ENCODE data around the gene PAH. TPM values are rescaled to one million over a fixed set of nuclear protein-coding genes. Genes with fewer than 3 reads are reported as not detected.

The PAH gene
- total RNA-seq, 1 experiment from 2014 or later = not detected

GRCh38 chr12:102948941-102949352 lies 31.9 kb upstream of the PAH start:
- CTCF ChIA-PET = interaction anchor here (0.5 to 1.0 kb wide), 5 partner anchors 66 to 919 kb away, joined by 3 to 10 read pairs (median 7); no protein-coding TSS in a partner anchor
- BruUV-seq (replicated peaks) = no TSS peak
- POLR2A ChIA-PET (ENCODE audit: low non-redundant PET) = no interaction called here
- no peaks in the 10 kb centered on the region for H3K36me3 ChIP-seq (ENCODE audit: insufficient read depth, low read length, poor library complexity, severe bottlenecking)
- DNase-seq (ENCODE audit: low spot score) = peak; percentile 60
- H3K27me3 ChIP-seq (replicated peaks; ENCODE audit: insufficient read depth, low read depth, low read length, poor library complexity) = peaks cover 77% of the 10 kb centered on the region
- no peak for TF ChIP-seq EZH2 (IDR thresholded peaks at IDR 0.05; ENCODE audit: borderline replicate concordance, low read depth, low read length, poor library complexity, severe bottlenecking)
- TF ChIP-seq, protein P1, sequence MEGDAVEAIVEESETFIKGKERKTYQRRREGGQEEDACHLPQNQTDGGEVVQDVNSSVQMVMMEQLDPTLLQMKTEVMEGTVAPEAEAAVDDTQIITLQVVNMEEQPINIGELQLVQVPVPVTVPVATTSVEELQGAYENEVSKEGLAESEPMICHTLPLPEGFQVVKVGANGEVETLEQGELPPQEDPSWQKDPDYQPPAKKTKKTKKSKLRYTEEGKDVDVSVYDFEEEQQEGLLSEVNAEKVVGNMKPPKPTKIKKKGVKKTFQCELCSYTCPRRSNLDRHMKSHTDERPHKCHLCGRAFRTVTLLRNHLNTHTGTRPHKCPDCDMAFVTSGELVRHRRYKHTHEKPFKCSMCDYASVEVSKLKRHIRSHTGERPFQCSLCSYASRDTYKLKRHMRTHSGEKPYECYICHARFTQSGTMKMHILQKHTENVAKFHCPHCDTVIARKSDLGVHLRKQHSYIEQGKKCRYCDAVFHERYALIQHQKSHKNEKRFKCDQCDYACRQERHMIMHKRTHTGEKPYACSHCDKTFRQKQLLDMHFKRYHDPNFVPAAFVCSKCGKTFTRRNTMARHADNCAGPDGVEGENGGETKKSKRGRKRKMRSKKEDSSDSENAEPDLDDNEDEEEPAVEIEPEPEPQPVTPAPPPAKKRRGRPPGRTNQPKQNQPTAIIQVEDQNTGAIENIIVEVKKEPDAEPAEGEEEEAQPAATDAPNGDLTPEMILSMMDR (conservative IDR thresholded peaks at IDR 0.05; ENCODE audit: low read depth, low read length) = peak; percentile 92
- H3K27ac ChIP-seq (ENCODE audit: low read depth, low read length, poor library complexity, severe bottlenecking) = no peak overlapping the region
- no peaks in the 10 kb centered on the region for H3K4me1 ChIP-seq (ENCODE audit: insufficient read depth, low read length, poor library complexity, severe bottlenecking)
- H3K9me3 ChIP-seq (ENCODE audit: low read depth, low read length, poor library complexity, severe bottlenecking) = no peaks in the 10 kb centered on the region
- H3K4me3 ChIP-seq (ENCODE audit: low read depth, low read length, poor library complexity, severe bottlenecking) = no peak overlapping the region
- intact Hi-C loops (cut with micrococcal nuclease; ENCODE audit: unreplicated experiment) = loop anchor here (1.0 kb wide), 1 partner anchor 599 kb away; no protein-coding TSS in a partner anchor

- Histone ChIP-seq H3K4me1 (ENCODE audit: insufficient read depth, low read length, poor library complexity, severe bottlenecking) (no peaks in the 10 kb centered on the region), H3K27ac (ENCODE audit: low read depth, low read length, poor library complexity, severe bottlenecking) (no peak overlapping the region), H3K9me3 (ENCODE audit: low read depth, low read length, poor library complexity, severe bottlenecking) (no peaks in the 10 kb centered on the region), H3K36me3 (ENCODE audit: insufficient read depth, low read length, poor library complexity, severe bottlenecking) (no peaks in the 10 kb centered on the region), H3K4me3 (ENCODE audit: low read depth, low read length, poor library complexity, severe bottlenecking) (no peak overlapping the region), H3K27me3 (replicated peaks; ENCODE audit: insufficient read depth, low read depth, low read length, poor library complexity) (peaks cover 56% of the 10 kb centered on the region)
- no peak for TF ChIP-seq EZH2 (IDR thresholded peaks at IDR 0.05; ENCODE audit: borderline replicate concordance, low read depth, low read length, poor library complexity, severe bottlenecking)
- TF ChIP-seq, protein P1 (conservative IDR thresholded peaks at IDR 0.05; ENCODE audit: low read depth, low read length) = no peak
- intact Hi-C loops (cut with micrococcal nuclease; ENCODE audit: unreplicated experiment) = no loop called here
- DNase-seq (ENCODE audit: low spot score) = no peak
- ChIA-PET POLR2A (ENCODE audit: low non-redundant PET) (no interaction called here), CTCF (no interaction called here)
- no TSS peak for BruUV-seq (replicated peaks)
Measured at GRCh38 chr12:102946042-102946441, 29.0 kb upstream of the PAH start.

GRCh38 chr12:102939670-102940222 lies 22.7 kb upstream of the PAH start:
- Histone ChIP-seq H3K36me3 (ENCODE audit: insufficient read depth, low read length, poor library complexity, severe bottlenecking) (no peaks in the 10 kb centered on the region), H3K4me3 (ENCODE audit: low read depth, low read length, poor library complexity, severe bottlenecking) (no peak overlapping the region), H3K27me3 (replicated peaks; ENCODE audit: insufficient read depth, low read depth, low read length, poor library complexity) (peaks cover 24% of the 10 kb centered on the region), H3K4me1 (ENCODE audit: insufficient read depth, low read length, poor library complexity, severe bottlenecking) (no peaks in the 10 kb centered on the region), H3K9me3 (ENCODE audit: low read depth, low read length, poor library complexity, severe bottlenecking) (no peaks in the 10 kb centered on the region), H3K27ac (ENCODE audit: low read depth, low read length, poor library complexity, severe bottlenecking) (no peak overlapping the region)
- ChIA-PET CTCF (no interaction called here), POLR2A (ENCODE audit: low non-redundant PET) (no interaction called here)
- BruUV-seq (replicated peaks) = no TSS peak
- DNase-seq (ENCODE audit: low spot score) = no peak
- TF ChIP-seq, protein P1 (conservative IDR thresholded peaks at IDR 0.05; ENCODE audit: low read depth, low read length) = no peak
- no peak for TF ChIP-seq EZH2 (IDR thresholded peaks at IDR 0.05; ENCODE audit: borderline replicate concordance, low read depth, low read length, poor library complexity, severe bottlenecking)
- intact Hi-C loops (cut with micrococcal nuclease; ENCODE audit: unreplicated experiment) = no loop called here
